ENCODE results near the gene TDRD10.
"Not testable (repeated sequence)": the region's sequence is repeated elsewhere in the genome, so short reads cannot be mapped to it uniquely, and the experiment has no call there.

Gene TDRD10

DNA sequence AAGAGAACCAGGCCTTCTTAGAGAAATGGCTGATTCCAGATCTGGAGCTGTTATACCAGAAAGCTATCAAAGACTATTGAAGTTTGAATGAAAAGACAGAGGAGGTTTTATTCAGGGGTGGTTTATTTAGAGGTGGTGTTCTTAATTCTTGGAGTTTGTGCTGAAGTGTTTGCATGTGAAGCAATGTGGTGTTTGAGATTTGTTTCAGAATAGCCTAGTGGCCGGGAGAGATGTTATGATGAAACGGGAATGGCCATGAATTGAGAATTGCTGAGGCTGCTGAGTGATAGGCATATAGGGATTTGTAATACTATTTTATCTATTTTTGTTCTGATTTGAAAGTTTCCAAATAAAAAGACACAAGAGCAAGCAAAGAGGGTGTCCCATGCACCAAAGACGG lies 10.7 kb downstream of the TDRD10 start:
- no peak for DNase-seq (ENCODE audit: low read depth in 4 of 4, low spot score in 1 of 4)

DNA sequence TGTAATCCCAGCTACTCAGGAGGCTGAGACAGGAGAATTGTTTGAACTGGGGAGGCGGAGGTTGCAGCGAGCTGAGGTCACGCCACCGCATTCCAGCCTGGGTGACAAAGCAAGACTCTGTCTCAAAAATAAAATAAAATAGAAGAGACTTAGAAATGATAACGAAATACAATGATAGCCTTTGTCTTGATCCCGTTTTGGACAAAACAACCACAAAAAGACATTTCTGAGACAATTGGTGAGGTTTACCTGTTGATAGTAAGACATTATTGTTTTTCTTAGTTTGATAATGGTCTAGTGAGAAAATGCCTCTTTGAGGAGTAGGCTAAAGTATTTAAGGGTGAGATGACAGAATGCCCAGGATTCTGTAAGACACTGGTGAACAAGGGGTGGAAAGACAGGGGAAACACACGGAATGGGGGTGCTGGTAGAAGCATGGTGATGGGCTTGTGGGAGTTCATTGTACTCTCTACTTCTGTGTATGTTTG lies 12.1 kb downstream of the TDRD10 start:
- no peak for DNase-seq (ENCODE audit: low read depth in 4 of 4, low spot score in 1 of 4)

DNA sequence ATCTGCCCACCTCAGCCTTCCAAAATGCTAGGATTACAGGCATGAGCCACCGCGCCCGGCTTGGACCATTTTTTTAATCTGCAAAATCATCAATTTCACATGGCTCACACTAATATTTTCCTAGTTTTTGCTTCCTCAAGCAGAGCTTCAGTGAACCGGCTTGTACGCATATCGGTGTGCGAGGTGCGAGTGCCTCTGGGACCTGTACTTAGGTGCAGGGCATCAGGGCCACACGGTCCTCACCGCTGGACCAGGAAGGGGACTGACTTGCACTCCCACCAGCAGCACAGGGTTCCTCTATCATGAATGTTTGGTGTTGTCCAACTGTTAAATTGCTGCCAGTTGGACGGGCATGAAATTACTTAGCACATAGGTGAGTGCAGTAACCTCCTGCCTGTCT lies 15.6 kb downstream of the TDRD10 start:
- DNase-seq (ENCODE audit: low read depth in 4 of 4, low spot score in 1 of 4), result no peak

DNA sequence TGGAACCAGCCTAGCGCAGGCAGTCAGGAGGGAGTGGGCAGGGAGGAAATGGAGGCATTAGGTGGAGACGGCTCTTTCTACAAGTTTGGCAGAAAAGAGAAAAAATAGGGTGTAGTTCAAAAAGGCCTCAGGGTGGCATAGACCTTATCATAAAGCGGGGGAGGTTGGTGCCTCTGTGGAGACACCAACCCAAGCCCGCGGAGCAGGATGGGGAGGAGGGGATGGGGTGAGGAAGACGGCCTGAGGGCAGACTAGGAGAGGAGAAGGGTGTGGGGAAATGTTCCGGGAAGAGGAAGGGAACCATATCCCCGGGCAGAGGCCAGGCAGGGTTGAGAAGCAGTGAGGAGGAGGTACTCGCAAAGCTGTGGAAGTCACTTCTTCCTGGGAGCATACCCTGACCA lies 17.6 kb downstream of the TDRD10 start:
- DNase-seq (ENCODE audit: low read depth in 4 of 4, low spot score in 1 of 4), result no peak

DNA sequence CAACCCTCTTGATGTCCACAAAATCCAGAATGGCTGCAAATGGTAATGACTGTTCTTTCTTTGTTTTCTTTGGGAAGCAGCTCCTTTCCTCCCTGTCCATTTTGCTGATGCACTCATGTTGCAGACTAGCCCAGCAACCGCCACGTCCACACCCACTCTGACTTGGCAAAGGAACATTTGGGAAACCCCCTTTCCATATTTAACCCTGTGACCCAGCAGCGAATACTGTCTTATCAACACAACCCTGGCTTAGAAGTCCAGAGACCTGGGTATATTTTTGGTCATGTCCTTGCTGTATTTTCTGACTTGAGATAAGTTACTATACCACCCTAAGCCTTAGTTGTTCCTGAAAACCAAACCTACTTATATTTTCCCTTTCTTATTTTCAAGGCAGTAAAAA lies 18.3 kb downstream of the TDRD10 start:
- DNase-seq (ENCODE audit: low read depth in 4 of 4, low spot score in 1 of 4), result no peak

DNA sequence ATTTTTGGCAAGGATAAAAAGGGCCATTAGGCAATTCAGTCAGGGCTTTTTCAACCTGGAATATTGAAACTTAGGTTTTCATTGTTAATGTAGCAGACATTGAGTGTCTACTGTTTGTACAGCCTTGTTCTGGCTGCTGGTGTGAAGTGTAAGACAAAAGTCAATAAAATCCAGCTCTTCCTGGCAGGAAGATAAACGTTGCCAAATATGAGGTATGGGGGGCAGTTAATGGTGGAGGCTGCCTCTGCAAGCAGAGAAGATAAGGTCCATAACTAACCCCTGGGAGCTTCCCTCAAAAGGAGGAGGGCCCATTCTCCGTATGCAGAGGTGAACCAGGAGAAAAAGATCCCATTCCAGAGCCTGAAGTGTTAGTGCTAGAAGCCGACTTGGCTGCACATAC lies 19.7 kb downstream of the TDRD10 start:
- DNase-seq (ENCODE audit: low read depth in 4 of 4, low spot score in 1 of 4), result no peak

DNA sequence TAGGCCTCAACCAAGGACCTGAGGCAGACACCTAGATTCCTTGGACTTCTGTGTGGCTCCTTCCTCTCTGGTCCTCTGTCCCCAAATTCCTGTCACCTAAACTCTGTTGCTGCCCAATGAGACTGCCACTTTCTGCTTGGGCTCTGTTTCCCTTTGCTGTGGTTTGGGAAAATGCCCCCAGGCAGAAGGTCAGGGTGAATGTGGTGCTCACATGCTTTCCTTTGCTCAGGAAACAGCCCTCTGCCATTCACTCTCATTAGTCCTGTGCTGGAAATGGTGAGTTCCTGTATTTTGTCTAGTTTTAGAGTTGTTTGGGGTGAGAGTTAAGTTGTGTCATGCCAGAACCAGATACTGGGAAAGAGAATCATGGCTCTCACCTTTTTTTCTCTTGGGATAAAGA lies 22.9 kb downstream of the TDRD10 start:
- no peak for DNase-seq (ENCODE audit: low read depth in 4 of 4, low spot score in 1 of 4)

DNA sequence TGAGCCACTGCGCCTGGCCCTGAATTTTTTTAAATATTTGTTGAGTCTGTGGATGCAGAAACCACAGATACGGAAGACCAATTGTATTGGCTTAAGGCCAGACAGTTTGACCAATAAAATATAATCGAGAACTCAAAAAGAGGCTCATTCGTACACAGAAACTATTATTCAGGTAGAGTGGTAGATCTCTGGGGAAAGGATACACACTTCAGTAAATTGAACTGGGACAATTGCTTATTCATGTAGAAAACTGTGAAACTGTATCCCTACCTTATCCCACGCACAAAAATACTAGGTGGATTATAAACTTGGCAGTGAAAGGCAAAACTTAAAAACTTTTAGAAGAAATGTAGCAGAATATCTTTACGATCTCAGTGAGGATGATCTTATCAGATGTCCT lies 25.2 kb downstream of the TDRD10 start:
- no peak for DNase-seq (ENCODE audit: low read depth in 4 of 4, low spot score in 1 of 4)

DNA sequence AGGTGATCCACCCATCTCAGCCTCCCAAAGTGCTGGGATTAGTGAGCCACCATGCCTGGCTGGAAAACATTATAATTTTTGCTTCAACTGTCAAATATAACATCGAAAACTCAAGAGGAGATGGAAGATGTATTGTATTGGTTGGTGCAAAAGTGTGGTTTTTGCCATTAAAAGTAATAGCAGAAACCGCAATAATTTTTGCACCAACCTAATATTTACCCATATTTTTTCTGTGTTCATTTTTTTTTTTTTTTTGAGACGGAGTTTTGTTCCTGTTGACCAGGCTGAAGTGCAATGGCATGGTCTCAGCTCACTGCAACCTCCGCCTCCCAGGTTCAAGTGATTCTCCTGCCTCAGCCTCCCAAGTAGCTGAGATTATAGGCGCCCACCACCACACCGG lies 27.3 kb downstream of the TDRD10 start:
- DNase-seq (ENCODE audit: low read depth in 4 of 4, low spot score in 1 of 4), result no peak

DNA sequence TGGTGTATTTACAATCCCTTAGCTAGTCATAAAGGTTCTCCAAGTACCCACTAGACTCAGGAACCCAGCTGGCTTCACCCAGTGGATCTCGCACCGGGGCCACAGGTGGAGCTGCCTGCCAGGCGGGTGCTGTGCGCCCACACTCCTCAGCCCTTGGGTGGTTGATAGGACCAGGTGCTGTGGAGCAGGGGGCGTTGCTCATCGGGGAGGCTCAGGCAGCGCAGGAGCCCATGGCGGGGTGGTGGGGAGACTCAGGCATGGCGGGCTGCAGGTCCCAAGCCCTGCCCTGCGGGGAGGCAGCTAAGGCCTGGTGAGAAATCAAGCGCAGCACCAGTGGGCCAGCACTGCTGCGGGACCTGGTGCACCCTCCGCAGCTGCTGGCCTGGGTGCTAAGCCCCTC lies 29.9 kb downstream of the TDRD10 start:
- DNase-seq (ENCODE audit: low read depth in 4 of 4, low spot score in 1 of 4), result not testable (repeated sequence)

DNA sequence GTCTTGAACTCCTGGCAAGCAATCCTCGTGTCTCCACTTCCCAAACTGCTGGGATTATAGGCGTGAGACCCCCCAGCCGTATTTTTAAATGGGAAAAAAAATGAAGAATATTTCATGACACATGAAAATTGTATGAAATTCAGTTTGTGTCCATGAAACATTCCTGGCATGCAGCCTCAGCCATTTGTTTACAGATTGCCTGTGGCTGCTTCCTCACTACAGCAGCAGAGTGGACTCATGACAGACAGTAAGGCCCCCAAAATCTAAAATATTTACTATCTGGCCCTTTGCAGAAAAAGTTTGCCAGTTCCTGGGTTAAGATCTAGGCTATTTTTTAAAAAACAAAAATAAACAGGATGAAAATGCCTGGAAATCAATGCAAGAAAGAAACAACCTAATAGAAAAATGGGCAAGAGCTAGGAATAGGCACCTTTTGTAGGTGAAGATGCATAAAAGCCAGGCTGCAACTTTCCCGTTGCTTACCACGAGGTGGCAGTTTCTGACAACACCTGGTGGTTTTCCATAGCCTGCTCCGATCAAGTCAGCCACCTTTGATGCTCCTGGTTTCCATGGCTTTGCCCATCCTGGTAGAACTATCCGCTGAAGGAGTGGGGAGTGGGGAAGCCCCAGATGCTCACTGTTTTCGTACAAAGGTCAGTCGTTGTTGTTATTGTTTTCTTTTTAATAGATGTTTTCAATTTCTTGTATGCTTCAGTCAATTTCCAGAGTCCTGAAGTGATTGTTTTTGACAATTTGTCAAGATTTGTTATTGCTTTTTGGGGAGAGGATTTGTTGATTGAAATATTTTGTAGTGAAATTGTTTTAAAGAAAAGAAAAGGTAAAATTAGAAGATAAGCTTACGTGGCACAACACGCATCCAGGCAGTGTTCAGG lies 32.2 kb downstream of the TDRD10 start:
- no peak for DNase-seq (ENCODE audit: low read depth in 4 of 4, low spot score in 1 of 4)

DNA sequence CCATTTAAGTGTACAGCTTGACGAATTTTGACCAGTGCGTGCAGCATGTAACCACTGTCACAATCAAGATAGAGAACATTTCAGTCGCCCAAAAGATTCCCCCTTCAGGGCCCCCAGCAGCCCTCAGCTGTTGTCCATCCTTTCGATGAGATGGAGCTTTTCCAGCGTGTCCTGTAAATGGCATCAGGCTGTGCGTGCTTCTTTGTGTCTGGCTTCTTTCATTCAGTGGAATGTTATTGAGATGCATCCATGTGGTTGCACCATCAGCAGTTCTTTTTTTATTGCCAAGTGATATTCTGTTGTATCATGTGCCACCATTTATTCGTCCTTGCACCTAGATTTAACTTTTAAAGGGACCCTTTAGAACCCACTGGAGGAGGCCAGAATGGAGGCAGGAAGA lies 34.6 kb downstream of the TDRD10 start:
- DNase-seq (ENCODE audit: low read depth in 4 of 4, low spot score in 1 of 4), result no peak

DNA sequence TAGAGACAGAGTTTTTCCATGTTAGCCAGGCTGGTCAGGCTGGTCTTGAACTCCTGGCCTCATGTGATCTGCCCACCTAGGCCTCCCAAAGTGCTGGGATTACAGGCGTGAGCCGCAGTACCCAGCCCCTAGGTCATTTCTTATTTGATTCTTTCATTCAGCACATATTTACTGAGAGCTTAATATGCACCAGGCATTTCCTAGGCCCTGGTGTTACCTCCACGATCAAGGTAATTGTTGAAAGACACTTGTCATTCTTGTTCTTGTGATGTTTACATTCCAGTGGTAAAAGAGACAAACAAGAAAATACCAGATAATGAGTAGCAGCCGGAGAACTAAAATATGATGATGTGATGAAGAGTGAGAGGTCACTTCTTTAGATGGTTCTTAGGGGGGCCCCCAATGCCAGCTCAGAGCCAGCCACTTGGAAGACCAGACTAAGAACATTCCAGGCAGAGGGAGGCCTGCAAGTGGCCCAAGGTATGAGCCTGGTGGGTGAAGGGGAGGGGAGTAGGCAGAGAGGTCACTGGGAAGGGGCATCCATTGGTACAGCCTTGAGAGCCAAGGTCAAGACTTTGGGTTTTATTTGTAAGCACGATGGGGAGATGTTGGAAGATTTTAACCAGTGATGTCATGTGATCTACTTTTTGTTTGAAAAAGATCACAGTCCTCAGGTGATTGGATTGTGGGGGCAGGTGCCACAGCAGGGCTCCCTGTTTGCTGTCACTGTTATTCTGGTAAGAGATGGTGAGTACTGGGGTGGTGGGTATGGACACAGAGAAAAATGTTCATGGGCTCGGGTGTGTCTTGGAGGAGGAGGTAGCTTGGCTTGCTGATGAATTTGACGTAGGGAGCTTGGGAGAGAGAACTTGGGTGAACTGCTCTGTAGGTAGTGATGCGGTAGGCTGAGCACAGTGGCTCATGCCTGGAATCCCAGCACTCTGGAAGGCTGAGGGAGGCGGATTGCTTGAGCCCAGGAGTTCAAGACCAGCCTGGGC lies 37.8 kb downstream of the TDRD10 start:
- no peak for DNase-seq (ENCODE audit: low read depth in 4 of 4, low spot score in 1 of 4)

DNA sequence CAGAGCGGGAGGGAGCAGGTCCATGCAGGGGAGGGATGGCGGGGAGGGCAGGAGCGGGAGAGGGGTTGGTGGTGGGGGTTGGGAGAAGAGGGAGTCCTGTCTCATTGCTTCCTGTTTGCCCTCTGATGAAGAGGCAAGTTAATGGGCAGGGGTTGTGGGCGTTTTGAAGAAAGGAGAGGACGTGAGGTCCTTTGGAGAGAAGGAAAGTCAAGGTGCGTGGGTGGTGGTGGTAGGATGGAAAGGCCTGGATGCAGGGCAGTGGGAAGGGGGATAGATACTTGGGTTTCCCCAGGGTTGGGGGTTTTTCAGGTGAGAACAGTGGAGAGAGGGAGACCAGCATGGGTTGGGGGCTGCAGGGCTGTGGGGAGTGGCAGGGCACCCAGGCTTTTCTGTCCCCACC lies 39.2 kb downstream of the TDRD10 start:
- DNase-seq (ENCODE audit: low read depth in 4 of 4, low spot score in 1 of 4), result no peak

DNA sequence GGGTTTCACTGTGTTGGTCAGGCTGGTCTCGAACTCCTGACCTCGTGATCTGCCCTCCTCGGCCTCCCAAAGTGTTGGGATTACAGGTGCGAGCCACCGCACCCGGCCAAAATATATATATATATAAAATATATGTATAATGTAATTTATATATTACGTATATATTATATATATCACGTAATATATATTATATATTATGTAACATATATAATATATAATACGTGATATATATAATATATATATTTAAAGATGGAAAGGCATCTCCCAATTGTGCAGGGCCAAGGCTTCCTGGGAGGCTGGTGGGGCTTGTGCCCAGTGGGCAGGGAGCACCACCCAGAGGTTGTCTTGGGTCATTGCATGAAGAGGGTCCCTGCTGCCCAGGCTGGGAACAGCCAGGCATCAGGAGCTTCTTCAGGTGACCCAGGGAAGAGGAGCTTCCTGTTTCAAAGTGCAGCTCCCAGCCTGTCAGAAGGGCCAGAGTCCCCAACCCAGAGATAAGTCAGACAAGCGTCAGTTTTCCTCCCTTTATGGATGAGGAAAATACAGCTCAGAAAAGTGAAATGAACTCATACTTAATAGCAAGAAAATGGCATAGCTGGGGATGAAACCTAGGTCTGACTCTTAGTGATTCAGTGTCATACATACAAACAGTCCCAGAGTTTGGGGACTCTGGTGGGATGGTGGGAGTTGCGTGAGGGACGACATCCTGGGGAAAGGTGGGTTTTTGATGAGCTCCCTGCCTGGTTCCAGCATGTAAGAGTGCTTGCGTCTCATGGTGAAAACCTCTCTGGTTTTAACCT lies 44.4 kb downstream of the TDRD10 start:
- DNase-seq (ENCODE audit: low read depth in 4 of 4, low spot score in 1 of 4), result peak in 3 of 4 experiments; percentile 20 to 46 (median 21)

DNA sequence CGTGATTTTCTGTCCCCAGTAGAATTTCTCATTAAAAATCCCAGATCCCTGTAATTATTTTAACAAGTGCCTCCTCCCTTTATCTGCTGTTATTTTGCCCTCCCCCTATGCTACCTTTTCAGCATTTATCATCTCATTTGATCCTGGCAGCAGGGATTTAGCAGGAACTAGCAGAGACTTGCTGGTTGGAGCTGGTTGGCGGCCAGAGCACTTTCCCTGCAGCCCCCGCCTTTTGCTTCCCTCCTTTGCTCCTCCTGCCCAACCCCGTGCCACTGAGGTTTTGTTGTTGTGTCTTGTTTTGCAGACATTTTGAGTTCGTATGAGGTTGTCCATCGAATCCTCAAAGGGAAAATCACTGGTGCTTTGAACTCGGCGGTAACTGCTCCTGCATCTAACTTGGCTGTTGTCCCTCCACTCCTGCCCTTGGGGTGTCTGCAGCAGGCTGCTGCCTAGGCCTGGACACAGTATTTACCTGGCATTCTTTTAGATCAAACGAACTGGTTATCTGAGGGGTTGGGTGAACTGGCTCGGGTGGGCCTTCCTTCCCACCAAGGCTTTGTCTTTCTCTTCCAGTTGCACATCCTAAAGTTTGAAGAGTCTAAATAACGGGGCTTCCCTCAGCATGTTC lies 45.2 kb downstream of the TDRD10 start:
- no peak for DNase-seq (ENCODE audit: low read depth in 4 of 4, low spot score in 1 of 4)

DNA sequence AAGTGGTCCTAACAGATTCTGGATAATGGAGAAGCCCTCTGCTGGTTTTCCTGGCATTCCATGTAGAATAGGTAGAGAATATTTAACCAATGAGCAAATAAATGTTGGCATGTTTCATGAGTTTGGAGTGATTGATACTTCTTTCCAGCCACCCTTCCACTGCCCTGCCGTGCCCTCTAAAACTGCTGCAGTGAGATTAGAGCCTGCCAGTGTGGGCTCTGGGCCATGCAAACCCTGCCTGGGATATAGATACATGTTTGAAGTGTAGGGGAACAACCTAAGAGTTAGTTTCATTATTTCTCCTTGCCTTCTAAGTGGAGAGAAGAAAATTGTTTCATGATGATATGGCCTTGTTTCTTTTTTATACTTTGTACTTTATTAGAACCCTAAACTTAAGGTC lies 46.0 kb downstream of the TDRD10 start:
- no peak for DNase-seq (ENCODE audit: low read depth in 4 of 4, low spot score in 1 of 4)

DNA sequence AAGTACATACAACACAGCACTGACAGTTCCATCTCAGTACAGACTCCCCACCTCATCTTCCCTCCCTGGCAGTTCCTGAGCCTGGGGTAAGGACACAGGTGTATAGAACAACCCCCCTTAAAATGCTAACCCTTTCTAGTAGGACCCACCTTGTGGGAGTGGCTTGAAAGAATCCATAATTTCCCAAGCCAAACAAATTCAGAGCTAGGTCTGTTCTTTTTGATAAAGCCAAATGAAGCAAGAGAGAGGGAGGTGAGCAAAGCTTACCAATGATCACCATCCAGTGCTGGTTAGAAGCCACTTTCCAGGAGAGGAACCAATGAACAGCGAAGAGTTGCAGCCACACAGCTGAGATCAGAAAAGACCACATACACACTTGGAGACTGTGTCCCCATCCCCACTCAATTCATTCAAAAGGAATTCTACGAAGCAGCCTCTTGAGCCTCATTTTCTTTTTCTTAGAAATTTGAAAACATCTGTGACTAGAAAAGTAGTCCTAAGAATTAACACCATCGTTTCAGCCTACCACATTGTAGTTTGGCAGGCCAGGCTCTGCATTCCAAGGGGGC lies 47.3 kb downstream of the TDRD10 start:
- DNase-seq (ENCODE audit: low read depth in 4 of 4, low spot score in 1 of 4), result no peak

DNA sequence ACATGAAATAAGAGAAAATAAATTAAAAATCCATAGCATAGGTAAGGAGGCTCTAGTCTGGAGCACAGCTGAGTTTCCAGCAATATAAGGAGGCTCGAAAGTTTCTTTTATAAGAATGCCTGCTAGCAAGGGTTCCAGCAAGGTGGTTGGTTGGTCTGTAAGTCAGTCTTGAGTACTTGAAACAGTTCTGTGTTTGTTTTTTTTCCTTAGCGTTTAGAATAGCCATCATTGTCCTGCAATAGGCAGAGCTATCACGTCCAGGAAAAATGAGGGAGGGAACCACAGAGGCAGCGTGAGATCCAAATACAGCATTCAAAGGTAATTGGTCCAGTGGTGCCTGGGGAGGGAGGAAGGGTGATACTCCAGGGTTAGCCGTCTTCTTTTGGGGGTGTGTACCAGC lies 48.1 kb downstream of the TDRD10 start:
- DNase-seq (ENCODE audit: low read depth in 4 of 4, low spot score in 1 of 4), result no peak

DNA sequence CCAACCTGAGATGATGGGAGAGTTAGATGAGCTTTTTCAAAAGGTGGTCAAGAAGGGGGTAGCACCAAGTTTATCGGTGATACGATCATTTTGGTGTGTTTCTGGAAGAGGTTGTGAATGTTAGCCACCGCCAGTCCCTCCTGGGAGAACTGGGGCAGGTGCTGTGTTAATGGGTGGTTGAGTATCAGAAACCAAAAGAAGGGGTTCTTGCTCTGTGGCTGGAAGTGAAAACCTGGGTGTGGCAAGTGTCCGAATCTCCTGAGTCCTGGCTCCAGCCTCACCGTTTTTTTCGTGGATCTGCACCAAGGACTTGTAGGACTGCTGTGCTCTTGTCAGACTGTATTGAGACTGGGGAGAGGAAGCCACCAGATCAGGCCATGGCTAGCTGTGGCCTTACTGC lies 48.6 kb downstream of the TDRD10 start:
- no peak for DNase-seq (ENCODE audit: low read depth in 4 of 4, low spot score in 1 of 4)
